Neural cell (in vitro differentiated cells): ENCODE measurements around the gene SERPINB10. TPM values are rescaled to one million over a fixed set of nuclear protein-coding genes. Genes with fewer than 3 reads are reported as not detected.

Experiments used
- H2AFZ ChIP-seq: fragments of 200-600, 300-800 bp; sonication (generic), shearing (Covaris generic); 2 replicates; pipeline ENCODE4 v1.6.0; 2014; ENCODE audit warnings: low read depth, mild to moderate bottlenecking, antibody characterized with exemption, low read length, moderate library complexity
- H3F3A ChIP-seq: fragments of 200-600 bp; shearing (Covaris generic); 2 replicates; pipeline ENCODE4 v1.6.1; 2016; ENCODE audit warnings: mild to moderate bottlenecking, moderate library complexity, mixed read lengths, antibody characterized with exemption, low read length; ENCODE audit not compliant: insufficient read depth, poor library complexity, severe bottlenecking
- H3K27ac ChIP-seq: fragments of 200-600, 300-800 bp; sonication (generic), shearing (Covaris generic); 2 replicates; pipeline ENCODE4 v1.5.1; 2014; ENCODE audit warnings: mild to moderate bottlenecking, low read length, moderate library complexity
- H3K27me3 ChIP-seq: fragments of 300-800, 200-600 bp; sonication (generic), shearing (Covaris generic); 2 replicates; pipeline ENCODE4 v1.6.0; 2014; ENCODE audit warnings: mild to moderate bottlenecking, low read depth, low read length, moderate library complexity; ENCODE audit not compliant: insufficient read depth
- H3K36me3 ChIP-seq: fragments of 300-800, 200-600 bp; sonication (generic), shearing (Covaris generic); 2 replicates; pipeline ENCODE4 v1.5.1; 2014; ENCODE audit warnings: mild to moderate bottlenecking, antibody characterized with exemption, low read length, moderate library complexity; ENCODE audit not compliant: insufficient read depth
- H3K4me2 ChIP-seq: fragments of 300-800, 200-600 bp; sonication (generic), shearing (Covaris generic); 2 replicates; pipeline ENCODE4 v1.6.0; 2014; ENCODE audit warnings: mild to moderate bottlenecking, low read length
- H3K4me3 ChIP-seq: fragments of 300-800, 200-600 bp; sonication (generic), shearing (Covaris generic); 2 replicates; pipeline ENCODE4 v1.5.1; 2014; ENCODE audit warnings: mild to moderate bottlenecking, low read length, moderate library complexity
- H3K79me2 ChIP-seq: fragments of 200-600 bp; shearing (Covaris generic); replicated peaks from 2 replicates; pipeline ENCODE4 v1.6.0; 2014; ENCODE audit warnings: mild to moderate bottlenecking, low read length, moderate library complexity; ENCODE audit not compliant: insufficient read depth
- H3K9ac ChIP-seq: fragments of 300-800, 200-600 bp; sonication (generic), shearing (Covaris generic); 2 replicates; pipeline ENCODE4 v1.6.1; 2016; ENCODE audit warnings: mild to moderate bottlenecking, low read length, mixed read lengths
- H3K9me2 ChIP-seq: fragments of 200-600 bp; shearing (Covaris generic); 2 replicates; pipeline ENCODE4 v1.6.1; 2016; ENCODE audit warnings: mild to moderate bottlenecking, low read length, mixed read lengths; ENCODE audit not compliant: insufficient read depth
- H3K9me3 ChIP-seq: fragments of 200-600, 300-800 bp; sonication (generic), shearing (Covaris generic); 2 replicates; pipeline ENCODE4 v1.6.1; 2016; ENCODE audit warnings: mild to moderate bottlenecking, mixed run types, low read length, moderate library complexity, mixed read lengths
- H4K20me1 ChIP-seq: fragments of 200-600 bp; shearing (Covaris generic); 2 replicates; pipeline ENCODE4 v1.6.1; 2016; ENCODE audit warnings: mild to moderate bottlenecking, mixed run types; ENCODE audit not compliant: insufficient read depth
- CTCF ChIP-seq: fragments of 450-650 bp; IDR thresholded peaks from 2 replicates; pipeline ENCODE4 v1.5.1; 2014; ENCODE audit warnings: antibody characterized with exemption, mild to moderate bottlenecking, moderate library complexity; ENCODE audit not compliant: poor library complexity, severe bottlenecking
- EP300 ChIP-seq: fragments of 450-650 bp; conservative IDR thresholded peaks from 2 replicates; pipeline ENCODE4 v1.6.1; 2014; ENCODE audit warnings: antibody characterized with exemption, mild to moderate bottlenecking, moderate library complexity; ENCODE audit not compliant: poor library complexity, severe bottlenecking
- EZH2 ChIP-seq: fragments of 200-600, 300-800 bp; shearing (Covaris generic), sonication (generic); IDR thresholded peaks from 2 replicates; pipeline ENCODE4 v1.6.1; 2014; ENCODE audit warnings: antibody characterized with exemption, low read length, borderline replicate concordance, mild to moderate bottlenecking; ENCODE audit not compliant: insufficient read depth, poor library complexity, severe bottlenecking
- MXI1 ChIP-seq: fragments of 450-650 bp; conservative IDR thresholded peaks from 2 replicates; pipeline ENCODE4 v1.6.1; 2014; ENCODE audit warnings: antibody characterized with exemption, mild to moderate bottlenecking; ENCODE audit not compliant: poor library complexity, severe bottlenecking
- POLR2AphosphoS5 ChIP-seq: IDR thresholded peaks from 2 replicates; pipeline ENCODE4 v1.6.1; 2012
- RAD21 ChIP-seq: fragments of 450-650 bp; conservative IDR thresholded peaks from 2 replicates; pipeline ENCODE4 v1.6.1; 2014; ENCODE audit warnings: antibody characterized with exemption, mild to moderate bottlenecking, moderate library complexity
- SMC3 ChIP-seq: fragments of 450-650 bp; conservative IDR thresholded peaks from 2 replicates; pipeline ENCODE4 v1.6.1; 2014; ENCODE audit warnings: antibody characterized with exemption, mild to moderate bottlenecking, moderate library complexity; ENCODE audit not compliant: poor library complexity
- TAF1 ChIP-seq: IDR thresholded peaks from 2 replicates; pipeline ENCODE4 v1.6.1; 2012; ENCODE audit warnings: low read depth
- polyA plus RNA-seq: library from polyadenylated mRNA; depleted of rRNA; stranded (reverse); fragments of >200 nt; gene quantifications from 2 replicates; pipeline ENCODE4 v1.2.3, GENCODE V29; 2014
- TF ChIP-seq, protein P1 (sequence below): IDR thresholded peaks from 2 replicates; pipeline ENCODE4 v1.6.1; 2012; ENCODE audit warnings: borderline replicate concordance

The SERPINB10 gene
- polyA plus RNA-seq, 1 donor from 2014 or later: not detected

- H3K27ac ChIP-seq: no peak overlapping the region
- no peaks in the 10 kb centered on the region for H3K36me3 ChIP-seq
- H3K4me3 ChIP-seq: no peak overlapping the region
- TF ChIP-seq EZH2: no peak
- peak; percentile 16 for TF ChIP-seq RAD21
- no peaks in the 10 kb centered on the region for H3F3A ChIP-seq
- H3K9me2 ChIP-seq: no peaks in the 10 kb centered on the region
- H2AFZ ChIP-seq: no peak overlapping the region
- no peaks in the 10 kb centered on the region for H3K9me3 ChIP-seq
- no peak overlapping the region for H3K9ac ChIP-seq
- no peaks in the 10 kb centered on the region for H3K79me2 ChIP-seq
- no peak overlapping the region for H3K4me2 ChIP-seq
- H3K27me3 ChIP-seq: no peaks in the 10 kb centered on the region
- H4K20me1 ChIP-seq: no peaks in the 10 kb centered on the region
These were observed 16.8 kb upstream of the SERPINB10 start for GRCh38 chr18:63890950-63891304.

GRCh38 chr18:63892566-63892965, 15.2 kb upstream of the SERPINB10 start:
- H3K79me2 ChIP-seq: no peaks in the 10 kb centered on the region
- H3K4me2 ChIP-seq: no peak overlapping the region
- no peaks in the 10 kb centered on the region for H3K36me3 ChIP-seq
- H2AFZ ChIP-seq: no peak overlapping the region
- no peaks in the 10 kb centered on the region for H3K27me3 ChIP-seq
- no peak overlapping the region for H3K27ac ChIP-seq
- H3F3A ChIP-seq: no peaks in the 10 kb centered on the region
- H3K9me2 ChIP-seq: no peaks in the 10 kb centered on the region
- TF ChIP-seq EP300: no peak
- no peak for TF ChIP-seq EZH2
- no peak for TF ChIP-seq CTCF
- no peak for TF ChIP-seq POLR2AphosphoS5
- no peak for TF ChIP-seq SMC3
- no peak for TF ChIP-seq MXI1
- TF ChIP-seq TAF1: no peak
- TF ChIP-seq, protein P1, sequence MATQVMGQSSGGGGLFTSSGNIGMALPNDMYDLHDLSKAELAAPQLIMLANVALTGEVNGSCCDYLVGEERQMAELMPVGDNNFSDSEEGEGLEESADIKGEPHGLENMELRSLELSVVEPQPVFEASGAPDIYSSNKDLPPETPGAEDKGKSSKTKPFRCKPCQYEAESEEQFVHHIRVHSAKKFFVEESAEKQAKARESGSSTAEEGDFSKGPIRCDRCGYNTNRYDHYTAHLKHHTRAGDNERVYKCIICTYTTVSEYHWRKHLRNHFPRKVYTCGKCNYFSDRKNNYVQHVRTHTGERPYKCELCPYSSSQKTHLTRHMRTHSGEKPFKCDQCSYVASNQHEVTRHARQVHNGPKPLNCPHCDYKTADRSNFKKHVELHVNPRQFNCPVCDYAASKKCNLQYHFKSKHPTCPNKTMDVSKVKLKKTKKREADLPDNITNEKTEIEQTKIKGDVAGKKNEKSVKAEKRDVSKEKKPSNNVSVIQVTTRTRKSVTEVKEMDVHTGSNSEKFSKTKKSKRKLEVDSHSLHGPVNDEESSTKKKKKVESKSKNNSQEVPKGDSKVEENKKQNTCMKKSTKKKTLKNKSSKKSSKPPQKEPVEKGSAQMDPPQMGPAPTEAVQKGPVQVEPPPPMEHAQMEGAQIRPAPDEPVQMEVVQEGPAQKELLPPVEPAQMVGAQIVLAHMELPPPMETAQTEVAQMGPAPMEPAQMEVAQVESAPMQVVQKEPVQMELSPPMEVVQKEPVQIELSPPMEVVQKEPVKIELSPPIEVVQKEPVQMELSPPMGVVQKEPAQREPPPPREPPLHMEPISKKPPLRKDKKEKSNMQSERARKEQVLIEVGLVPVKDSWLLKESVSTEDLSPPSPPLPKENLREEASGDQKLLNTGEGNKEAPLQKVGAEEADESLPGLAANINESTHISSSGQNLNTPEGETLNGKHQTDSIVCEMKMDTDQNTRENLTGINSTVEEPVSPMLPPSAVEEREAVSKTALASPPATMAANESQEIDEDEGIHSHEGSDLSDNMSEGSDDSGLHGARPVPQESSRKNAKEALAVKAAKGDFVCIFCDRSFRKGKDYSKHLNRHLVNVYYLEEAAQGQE: no peak
- TF ChIP-seq RAD21: no peak
- H4K20me1 ChIP-seq: no peaks in the 10 kb centered on the region
- H3K9ac ChIP-seq: no peak overlapping the region
- no peaks in the 10 kb centered on the region for H3K9me3 ChIP-seq
- H3K4me3 ChIP-seq: no peak overlapping the region
